Kidney capillary endothelial cell (primary cell): Measurements from ENCODE around the gene N4BP2L1.

Experiments used
- DNase-seq: peaks from one replicate; pipeline ENCODE4 v3.0.0-alpha.2; 2018; ENCODE audit warnings: low spot score

The N4BP2L1 gene

DNA sequence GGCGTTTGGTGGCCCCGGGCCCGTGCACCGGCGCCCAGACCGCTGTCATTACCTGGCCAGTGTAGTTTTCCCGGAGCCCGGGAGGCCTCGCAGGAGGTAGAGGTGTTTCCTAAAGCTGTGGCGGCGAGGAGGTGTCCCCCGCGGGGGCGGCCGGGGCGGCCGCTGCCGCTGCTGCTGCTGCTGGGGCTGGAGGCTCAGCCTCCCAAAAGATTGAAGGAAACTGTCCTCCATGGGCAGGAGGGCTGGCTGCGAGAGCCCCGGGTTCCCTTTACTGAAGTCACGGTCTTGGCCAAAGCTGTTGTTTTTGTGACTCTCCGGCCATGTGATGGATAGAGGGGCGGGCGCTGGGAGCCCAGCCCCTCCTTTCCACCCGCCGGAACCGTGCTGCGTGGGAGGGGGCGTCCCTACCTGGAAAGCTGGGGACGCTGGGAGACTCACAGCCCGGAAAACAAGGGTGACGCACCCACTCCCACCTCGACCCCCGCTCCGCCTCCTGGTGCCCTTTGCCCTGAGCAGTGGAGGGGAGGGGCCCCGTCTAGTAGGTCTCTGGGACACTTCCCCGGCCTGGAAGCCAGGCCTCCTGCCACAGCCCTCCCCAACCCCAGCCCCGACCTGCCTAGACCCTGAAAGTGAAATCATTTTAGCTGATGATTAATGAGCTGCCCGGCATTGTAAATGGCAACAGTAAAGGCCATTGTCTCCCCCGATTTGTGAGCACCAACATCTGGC, at the start of gene N4BP2L1:
Gene N4BP2L1, minus strand, starts transcription at position 279 of the 729 bp plus-strand sequence. Its CDS starts 48 bp downstream, at position 231.
- DNase-seq, result no peak

GRCh38 chr13:32476892-32477291, 49.0 kb upstream of the N4BP2L1 start:
- DNase-seq, result no peak

DNA sequence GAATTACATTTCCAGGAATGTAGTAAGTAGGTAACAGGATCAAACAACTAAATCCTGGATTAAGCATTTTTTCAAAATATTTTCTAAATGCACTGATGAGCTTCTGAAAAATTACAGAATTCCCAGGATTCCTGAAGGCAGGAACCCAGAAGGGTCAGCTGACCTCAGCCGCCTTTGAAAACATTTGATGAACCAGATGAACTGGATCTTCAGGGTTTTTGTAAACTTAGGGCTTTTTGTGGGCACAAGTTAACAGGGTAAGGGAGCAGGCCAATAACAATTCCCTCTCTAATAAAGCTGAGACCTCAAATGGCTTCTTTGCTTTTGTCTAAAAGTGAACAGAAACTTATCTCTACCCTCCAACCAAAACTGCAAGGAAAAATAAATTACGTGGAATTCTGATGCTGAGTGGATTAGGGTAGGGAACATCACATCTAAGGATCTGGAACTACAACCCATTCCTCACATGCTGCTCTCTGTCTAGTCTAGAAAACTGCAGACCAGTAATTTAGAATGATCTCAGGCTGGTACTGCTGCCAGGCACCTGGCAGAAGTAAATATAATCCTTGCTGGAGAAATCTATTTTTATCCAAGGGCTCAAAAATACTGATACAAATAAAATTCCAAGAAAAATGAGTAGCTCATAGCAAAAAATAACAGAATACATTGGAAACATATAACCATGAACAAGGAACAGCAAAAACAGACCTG, 48.2 kb upstream of the N4BP2L1 start:
- DNase-seq, result no peak

DNA sequence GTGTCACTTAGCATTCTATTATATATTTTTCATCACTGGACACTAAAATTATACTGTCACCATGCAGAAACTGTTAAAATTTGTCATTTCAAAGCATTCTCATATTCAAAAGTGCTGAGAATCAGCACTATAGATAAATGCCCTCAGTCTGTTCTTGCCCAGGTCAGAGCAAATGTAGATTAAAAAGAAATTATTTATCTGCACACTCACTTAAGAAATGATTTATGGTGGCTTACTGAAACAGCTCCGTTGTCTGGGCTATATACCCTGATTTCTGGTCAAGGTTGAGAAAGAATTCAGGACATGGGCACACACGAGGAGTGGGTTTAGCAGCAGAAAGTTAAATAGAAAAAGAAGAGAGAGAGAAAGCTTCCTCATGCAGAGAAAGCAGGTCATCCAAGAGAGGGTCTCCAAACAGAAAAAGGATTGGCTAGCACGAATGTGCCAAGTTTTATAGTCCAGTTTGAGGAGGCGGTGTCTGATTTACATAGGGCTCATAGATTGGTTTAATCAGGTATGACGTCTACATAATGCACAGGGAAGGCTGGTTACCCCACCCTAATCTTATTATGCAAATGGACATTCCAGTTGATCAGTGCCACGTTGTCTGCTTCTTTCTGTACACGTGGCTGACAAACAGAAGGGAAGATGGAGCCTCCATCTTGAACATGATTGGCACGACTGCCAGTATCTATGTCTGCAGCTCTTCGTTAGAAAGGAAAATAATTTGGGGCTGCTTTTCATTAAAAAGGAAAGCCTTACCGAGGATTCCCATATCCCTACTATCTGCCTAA, 47.3 kb upstream of the N4BP2L1 start:
- DNase-seq, result no peak

DNA sequence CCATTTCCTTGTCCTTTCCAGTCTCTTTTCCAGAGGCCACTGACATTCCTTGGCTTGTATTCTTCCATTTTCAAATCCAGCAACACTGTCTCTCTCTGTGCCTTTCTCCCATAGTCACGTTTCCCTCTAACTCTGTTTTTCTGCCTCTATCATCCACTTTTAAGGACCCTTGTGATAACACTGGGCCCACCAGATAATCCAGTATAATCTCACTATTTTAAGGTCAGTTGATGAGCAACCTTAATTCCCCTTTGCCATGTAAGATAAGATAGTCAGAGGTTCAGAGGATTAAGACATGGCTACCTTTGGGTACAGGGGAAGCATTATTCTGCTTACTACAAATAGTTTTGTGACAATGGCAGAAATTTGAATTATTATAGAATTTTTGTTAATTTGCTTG, 45.7 kb upstream of the N4BP2L1 start:
- no peak for DNase-seq

- DNase-seq, result no peak
Observed at GRCh38 chr13:32472194-32472621, 44.3 kb upstream of the N4BP2L1 start.

GRCh38 chr13:32471187-32471922, 43.4 kb upstream of the N4BP2L1 start:
- no peak for DNase-seq

GRCh38 chr13:32468502-32469142, 40.7 kb upstream of the N4BP2L1 start:
- DNase-seq, result no peak

DNA sequence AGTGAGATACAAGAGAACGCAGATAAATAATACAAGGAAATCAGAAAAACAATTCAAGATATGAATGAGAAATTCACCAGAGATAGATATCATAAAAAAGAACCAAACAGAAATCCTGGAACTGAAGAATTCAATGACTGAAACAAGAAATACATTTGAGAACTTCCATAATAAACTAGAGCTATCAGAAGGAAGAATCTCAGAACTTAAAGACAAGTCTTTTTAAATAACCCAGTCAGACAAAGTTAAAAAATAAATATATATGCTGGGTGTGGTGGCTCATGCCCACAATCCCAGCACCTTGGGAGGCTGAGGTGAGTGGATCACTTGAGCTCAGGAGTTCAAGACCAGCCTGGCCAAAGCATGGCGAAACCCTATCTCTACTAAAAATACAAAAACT, 28.7 kb upstream of the N4BP2L1 start:
- no peak for DNase-seq

- no peak for DNase-seq
Observed at GRCh38 chr13:32455594-32455903, 27.6 kb upstream of the N4BP2L1 start.

- DNase-seq, result no peak
Observed at GRCh38 chr13:32454886-32455593, 27.1 kb upstream of the N4BP2L1 start.

GRCh38 chr13:32453981-32454380, 26.1 kb upstream of the N4BP2L1 start:
- DNase-seq, result peak; percentile 56

DNA sequence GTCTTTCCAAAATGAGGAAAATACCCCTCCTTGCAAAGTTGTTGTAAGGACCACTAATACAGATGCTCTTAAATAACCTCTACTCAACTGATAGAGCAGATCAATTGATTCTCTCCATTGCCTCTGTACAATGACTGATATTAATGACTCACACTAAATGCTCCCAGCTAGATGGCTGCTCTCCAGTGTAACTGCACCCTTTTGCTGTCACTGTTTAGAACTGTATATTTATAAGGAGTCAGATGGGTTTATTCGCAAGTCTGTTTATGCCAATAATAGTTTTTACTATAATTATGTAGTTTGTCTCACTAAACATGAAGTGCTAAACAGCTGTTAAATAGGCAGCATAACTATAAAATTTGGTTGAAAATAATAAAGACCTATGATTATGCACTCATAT, 21.0 kb upstream of the N4BP2L1 start:
- no peak for DNase-seq

- DNase-seq, result no peak
Observed at GRCh38 chr13:32447894-32448623, 20.1 kb upstream of the N4BP2L1 start.

DNA sequence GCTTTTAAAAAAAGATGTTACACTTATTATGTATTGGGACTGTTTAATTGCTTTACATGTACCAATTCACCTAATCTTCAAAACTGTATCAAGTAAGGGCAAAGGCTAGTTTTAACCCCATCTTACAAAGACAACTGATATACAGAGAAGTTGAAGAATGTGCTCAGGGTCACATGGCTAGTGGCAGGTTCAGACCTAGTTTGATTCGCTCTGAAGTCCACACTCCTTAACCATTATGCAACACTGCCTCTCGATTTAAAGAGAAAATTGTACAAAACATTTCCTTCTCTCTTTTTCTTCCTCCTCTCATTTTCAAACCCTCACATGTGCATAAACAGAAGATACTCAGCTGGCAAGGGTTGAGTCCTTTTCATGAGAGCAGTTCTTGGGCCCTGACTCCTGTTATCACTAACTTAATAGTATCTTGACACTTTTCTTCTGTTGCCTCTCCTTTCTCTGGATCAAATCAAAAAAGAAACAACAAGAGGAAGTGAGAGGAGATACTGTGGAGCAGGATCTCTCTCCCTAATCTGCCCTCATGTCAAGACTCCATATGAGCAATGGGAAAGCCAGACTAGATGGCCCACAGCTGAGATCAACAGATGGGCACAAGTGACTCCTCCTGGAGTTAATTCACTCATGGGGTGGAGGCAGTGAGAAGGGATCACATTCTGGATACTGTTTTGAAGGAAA, 19.0 kb upstream of the N4BP2L1 start:
- DNase-seq, result no peak

DNA sequence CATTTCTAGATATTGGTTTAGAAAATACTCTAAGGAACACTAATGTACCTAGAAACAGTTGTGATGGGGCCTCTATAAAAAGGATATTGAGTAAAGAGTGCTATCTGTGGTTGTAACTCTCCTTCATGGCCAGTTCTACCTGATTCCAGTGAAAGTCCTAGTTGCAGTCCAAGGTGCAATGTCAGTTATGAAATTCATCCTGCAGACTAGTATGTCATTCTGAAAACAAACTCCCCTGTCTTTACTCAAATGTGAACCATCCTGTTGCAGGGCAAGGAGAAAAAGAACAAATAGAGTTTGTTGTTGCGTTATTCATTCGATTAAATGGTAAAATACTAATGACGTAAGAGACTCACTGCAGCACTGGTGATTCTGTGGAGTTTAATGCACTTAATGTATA, 18.3 kb upstream of the N4BP2L1 start:
- no peak for DNase-seq

DNA sequence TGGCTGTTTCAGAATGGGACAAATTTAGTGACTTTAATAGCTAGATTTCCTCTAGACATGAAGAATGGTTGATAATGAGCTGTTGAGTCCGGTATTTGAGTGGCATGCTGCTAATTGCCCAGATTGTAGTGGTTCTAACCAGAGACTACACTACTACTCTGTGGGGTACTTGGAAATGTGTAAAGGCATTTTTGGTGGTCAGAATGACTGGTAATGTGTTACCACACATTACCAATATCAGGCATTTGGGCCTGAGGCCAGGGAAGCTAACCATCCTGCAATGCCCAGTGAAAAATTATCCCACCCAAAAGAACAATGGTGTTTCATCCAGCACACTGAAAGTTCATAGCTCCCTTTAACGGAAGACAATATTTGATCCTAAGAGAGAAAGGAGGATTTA, 17.5 kb upstream of the N4BP2L1 start:
- DNase-seq, result no peak

- DNase-seq, result no peak
Observed at GRCh38 chr13:32443111-32443510, 15.2 kb upstream of the N4BP2L1 start.

GRCh38 chr13:32438871-32439270, 10.9 kb upstream of the N4BP2L1 start:
- no peak for DNase-seq

- DNase-seq, result no peak
Observed at GRCh38 chr13:32432856-32433255, 4.9 kb upstream of the N4BP2L1 start.
